Testis (tissue), 2 donors: ENCODE measurements around the gene ABAT.

Experiments
- CTCF ChIP-seq, 3 experiments: fragments of 450-650 bp in 2 of 3; fragments of 200-600 bp in 1 of 3; sonication (generic) in 1 of 3; IDR thresholded peaks; one replicate each; pipeline ENCODE4 v1.5.1; 2016 to 2019; ENCODE audit warnings: antibody characterized with exemption in 3 of 3, mild to moderate bottlenecking in 2 of 3, moderate library complexity in 1 of 3
- POLR2A ChIP-seq: fragments of 450-650 bp; IDR thresholded peaks from one replicate; pipeline ENCODE4 v1.6.1; 2017; ENCODE audit warnings: antibody characterized with exemption, mild to moderate bottlenecking, moderate library complexity

- no peak for TF ChIP-seq CTCF (IDR thresholded peaks at IDR 0.05)
- no peak for TF ChIP-seq POLR2A
Observed at GRCh38 chr16:8642146-8642545, 32.3 kb upstream of the ABAT start.
